PC-3 (cell line): ENCODE data around the gene CCDC158. TPM values are rescaled to one million over a fixed set of nuclear protein-coding genes. Genes with fewer than 3 reads are reported as not detected.
"Not testable (repeated sequence)": the region's sequence is repeated elsewhere in the genome, so short reads cannot be mapped to it uniquely, and the experiment has no call there.

Source experiments
- ATAC-seq: fragments of 200-7000 bp; cut with Tn5 transposase; 2 replicates; pipeline ENCODE4 v1.9.1; 2020; ENCODE audit warnings: mild to moderate bottlenecking, moderate library complexity
- BruUV-seq: library from RNA; stranded (reverse); fragments of 400-500 nt; replicated peaks from 2 replicates; lab custom pipeline; 2021; lab: Mats Ljungman, UMichigan
- CTCF ChIA-PET: fragments of 300-600 bp; sonication (Branson Sonifier 250); formaldehyde crosslinking; loops from one replicate; lab custom pipeline; 2022; ENCODE audit warnings: antibody characterized with exemption; lab: Charles Lee
- POLR2A ChIA-PET: fragments of 300-600 bp; sonication (Branson Sonifier 250); formaldehyde crosslinking; loops from one replicate; lab custom pipeline; 2022; ENCODE audit warnings: antibody characterized with exemption; ENCODE audit not compliant: unreplicated experiment; lab: Charles Lee
- DNase-seq: peaks from one replicate; pipeline ENCODE4 v3.0.0-alpha.2; 2015
- H2AFZ ChIP-seq: fragments of 300-600 bp; sonication (generic); 2 replicates; pipeline ENCODE4 v1.6.0; 2016; ENCODE audit warnings: antibody characterized with exemption, low read length
- H3F3A ChIP-seq: fragments of 300-600 bp; sonication (generic); one replicate; pipeline ENCODE4 v1.6.0; 2017; ENCODE audit warnings: antibody characterized with exemption, low read length, control low read depth, mild to moderate bottlenecking; ENCODE audit not compliant: unreplicated experiment
- H3K27ac ChIP-seq: fragments of 300-600 bp; sonication (generic); 2 replicates; pipeline ENCODE4 v1.5.1; 2016; ENCODE audit warnings: mild to moderate bottlenecking, low read length
- H3K27me3 ChIP-seq: fragments of 300-600 bp; sonication (generic); 2 replicates; pipeline ENCODE4 v1.6.1; 2016; ENCODE audit warnings: low read length, mixed read lengths
- H3K36me3 ChIP-seq: fragments of 300-600 bp; sonication (generic); 2 replicates; pipeline ENCODE4 v1.6.1; 2016; ENCODE audit warnings: low read depth, mixed run types, low read length, mixed read lengths
- H3K4me1 ChIP-seq: fragments of 300-600 bp; sonication (generic); 2 replicates; pipeline ENCODE4 v1.5.1; 2016; ENCODE audit warnings: low read length; ENCODE audit not compliant: insufficient read depth
- H3K4me2 ChIP-seq: fragments of 300-600 bp; sonication (generic); 2 replicates; pipeline ENCODE4 v1.6.0; 2016; ENCODE audit warnings: low read length
- H3K4me3 ChIP-seq: fragments of 300-600 bp; sonication (generic); 2 replicates; pipeline ENCODE4 v1.5.1; 2016; ENCODE audit warnings: mild to moderate bottlenecking, low read length, mixed read lengths
- H3K79me2 ChIP-seq: fragments of 300-600 bp; sonication (generic); 2 replicates; pipeline ENCODE4 v1.6.1; 2017; ENCODE audit warnings: low read length, mixed read lengths
- H3K9ac ChIP-seq: fragments of 300-600 bp; sonication (generic); 2 replicates; pipeline ENCODE4 v1.6.0; 2016; ENCODE audit warnings: mild to moderate bottlenecking, low read length
- H3K9me2 ChIP-seq: fragments of 300-600 bp; sonication (generic); replicated peaks from 2 replicates; pipeline ENCODE4 v1.6.1; 2016; ENCODE audit warnings: mixed run types, low read length, mixed read lengths
- H3K9me3 ChIP-seq: fragments of 300-600 bp; sonication (generic); 2 replicates; pipeline ENCODE4 v1.6.1; 2016; ENCODE audit warnings: low read length, mixed read lengths
- H4K20me1 ChIP-seq: fragments of 300-600 bp; sonication (generic); 2 replicates; pipeline ENCODE4 v1.6.1; 2016; ENCODE audit warnings: low read length, mixed read lengths
- EZH2 ChIP-seq: fragments of 300-600 bp; sonication (generic); IDR thresholded peaks from one replicate; pipeline ENCODE4 v1.6.1; 2017; ENCODE audit warnings: antibody characterized with exemption, mild to moderate bottlenecking, low read length; ENCODE audit not compliant: unreplicated experiment
- EZH2phosphoT487 ChIP-seq: fragments of 300-600 bp; sonication (generic); IDR thresholded peaks from 2 replicates; pipeline ENCODE4 v1.6.1; 2018; ENCODE audit warnings: mild to moderate bottlenecking, antibody characterized with exemption, low read length, borderline replicate concordance
- intact Hi-C: fragments of 100-400 bp; cut with micrococcal nuclease; formaldehyde crosslinking; loops from 2 replicates; pipeline ENCODE4 v1.9.0; 2023
- total RNA-seq: library from RNA; depleted of rRNA; stranded (reverse); fragments of >200 nt; gene quantifications from 2 replicates; pipeline ENCODE4 v1.2.3, GENCODE V29; 2014
- TF ChIP-seq, protein P1 (sequence below): fragments of 300-600 bp; sonication (generic); conservative IDR thresholded peaks from 2 replicates; pipeline ENCODE4 v1.5.1; 2017; ENCODE audit warnings: antibody characterized with exemption, low read depth, mild to moderate bottlenecking, low read length

CCDC158 gene
- total RNA-seq, 1 experiment from 2014 or later = not detected

DNA sequence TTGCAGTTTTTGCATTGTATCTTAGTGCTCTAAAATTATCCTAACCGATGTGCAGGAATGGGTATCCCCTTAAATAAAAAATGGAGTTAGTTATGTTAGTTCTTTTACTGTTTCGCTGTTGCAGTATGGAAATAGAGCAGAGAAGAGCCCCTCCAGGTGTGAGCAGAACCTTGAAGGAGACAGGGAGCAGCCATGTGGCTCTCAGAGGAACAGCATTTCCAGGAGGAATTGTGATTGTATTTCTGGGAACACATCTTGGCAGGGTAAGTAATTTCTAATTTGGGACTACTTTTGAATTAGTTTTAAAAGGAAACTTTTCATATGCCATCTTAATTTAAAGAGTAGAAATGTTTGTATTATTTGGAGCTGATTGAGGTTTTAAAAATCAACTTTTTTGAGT is 5.3 kb upstream of the CCDC158 start:
- ChIA-PET POLR2A (no interaction called here), CTCF (no interaction called here)
- no peaks in the 10 kb centered on the region for H4K20me1 ChIP-seq
- BruUV-seq = no TSS peak
- no peak overlapping the region for H2AFZ ChIP-seq
- ATAC-seq (peak; percentile 42; the same call in 1 of the 2 replicates), DNase-seq (peak; percentile 22)
- H3K9ac ChIP-seq = no peak overlapping the region
- H3K4me2 ChIP-seq = no peak overlapping the region
- no peak overlapping the region for H3K27ac ChIP-seq
- H3K79me2 ChIP-seq = no peaks in the 10 kb centered on the region
- H3K36me3 ChIP-seq = no peaks in the 10 kb centered on the region; the same call in 1 of the 2 replicates
- H3K9me2 ChIP-seq = no peaks in the 10 kb centered on the region
- no peak overlapping the region for H3K4me3 ChIP-seq
- TF ChIP-seq, protein P1, sequence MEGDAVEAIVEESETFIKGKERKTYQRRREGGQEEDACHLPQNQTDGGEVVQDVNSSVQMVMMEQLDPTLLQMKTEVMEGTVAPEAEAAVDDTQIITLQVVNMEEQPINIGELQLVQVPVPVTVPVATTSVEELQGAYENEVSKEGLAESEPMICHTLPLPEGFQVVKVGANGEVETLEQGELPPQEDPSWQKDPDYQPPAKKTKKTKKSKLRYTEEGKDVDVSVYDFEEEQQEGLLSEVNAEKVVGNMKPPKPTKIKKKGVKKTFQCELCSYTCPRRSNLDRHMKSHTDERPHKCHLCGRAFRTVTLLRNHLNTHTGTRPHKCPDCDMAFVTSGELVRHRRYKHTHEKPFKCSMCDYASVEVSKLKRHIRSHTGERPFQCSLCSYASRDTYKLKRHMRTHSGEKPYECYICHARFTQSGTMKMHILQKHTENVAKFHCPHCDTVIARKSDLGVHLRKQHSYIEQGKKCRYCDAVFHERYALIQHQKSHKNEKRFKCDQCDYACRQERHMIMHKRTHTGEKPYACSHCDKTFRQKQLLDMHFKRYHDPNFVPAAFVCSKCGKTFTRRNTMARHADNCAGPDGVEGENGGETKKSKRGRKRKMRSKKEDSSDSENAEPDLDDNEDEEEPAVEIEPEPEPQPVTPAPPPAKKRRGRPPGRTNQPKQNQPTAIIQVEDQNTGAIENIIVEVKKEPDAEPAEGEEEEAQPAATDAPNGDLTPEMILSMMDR = peak; percentile 48; the same call in 1 of the 2 replicates
- no peak for TF ChIP-seq EZH2phosphoT487
- no peaks in the 10 kb centered on the region for H3K27me3 ChIP-seq
- intact Hi-C loops = loop anchor here (1.0 kb wide), 1 partner anchor 246 kb away; no protein-coding TSS in a partner anchor
- H3K9me3 ChIP-seq = no peaks in the 10 kb centered on the region
- H3K4me1 ChIP-seq = no peaks in the 10 kb centered on the region
- H3F3A ChIP-seq = no peaks in the 10 kb centered on the region

DNA sequence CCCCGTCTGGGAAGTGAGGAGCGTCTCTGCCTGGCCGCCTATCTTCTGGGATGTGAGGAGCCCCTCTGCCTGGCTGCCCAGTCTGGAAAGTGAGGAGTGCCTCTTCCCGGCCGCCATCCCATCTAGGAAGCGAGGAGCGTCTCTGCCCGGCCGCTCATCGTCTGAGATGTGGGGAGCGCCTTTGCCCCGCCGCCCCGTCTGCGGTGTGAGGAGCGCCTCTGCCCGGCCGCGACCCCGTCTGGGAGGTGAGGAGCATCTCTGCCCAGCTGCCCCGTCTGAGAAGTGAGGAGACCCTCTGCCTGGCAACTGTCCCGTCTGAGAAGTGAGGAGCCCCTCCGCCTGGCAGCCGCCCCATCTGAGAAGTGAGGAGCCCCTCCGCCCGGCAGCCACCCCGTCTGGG is 2.2 kb upstream of the CCDC158 start:
- intact Hi-C loops, H3K9me2 ChIP-seq, H3K36me3 ChIP-seq, POLR2A ChIA-PET, H3K9ac ChIP-seq, ATAC-seq, H3K27me3 ChIP-seq, H3K4me3 ChIP-seq, H3K27ac ChIP-seq, H3F3A ChIP-seq, DNase-seq, CTCF ChIA-PET, H3K9me3 ChIP-seq, H2AFZ ChIP-seq, H3K4me1 ChIP-seq, H4K20me1 ChIP-seq, H3K4me2 ChIP-seq, H3K79me2 ChIP-seq, BruUV-seq: not testable (repeated sequence)

DNA sequence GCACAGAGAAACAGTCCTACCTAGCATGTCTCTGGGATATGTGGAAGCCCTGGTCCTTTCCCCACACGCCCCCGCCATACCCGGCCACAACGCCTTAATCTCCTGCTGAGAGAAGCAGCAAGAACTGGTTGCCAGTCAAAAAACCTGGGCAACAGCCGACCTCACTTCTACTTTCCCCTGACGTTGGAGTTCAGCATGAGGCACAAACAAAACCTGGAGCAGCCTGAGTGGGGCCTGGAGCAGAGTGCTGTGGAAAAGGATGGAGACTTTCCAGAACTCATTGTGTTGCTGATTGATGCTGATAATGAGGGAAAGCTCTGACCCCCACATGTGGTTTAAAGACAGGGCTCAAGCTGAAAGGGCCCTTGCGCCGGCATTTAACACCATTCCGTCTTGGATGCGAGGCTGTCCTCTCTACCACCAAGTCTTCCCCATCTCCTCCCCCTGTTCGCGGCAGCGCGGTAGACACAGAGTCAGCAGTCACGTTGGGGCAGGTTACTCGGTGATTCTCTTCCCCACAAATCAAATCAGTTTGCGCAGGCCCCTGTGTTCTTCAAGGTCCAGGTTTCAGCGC is 666 bp downstream of the CCDC158 start:
- Histone ChIP-seq H3K36me3 (no peaks in the 10 kb centered on the region), H3K4me2 (no peak overlapping the region), H2AFZ (no peak overlapping the region), H3F3A (no peaks in the 10 kb centered on the region), H3K27ac (no peak overlapping the region), H3K9me3 (no peaks in the 10 kb centered on the region), H3K9ac (no peak overlapping the region), H3K27me3 (no peaks in the 10 kb centered on the region), H3K79me2 (no peaks in the 10 kb centered on the region), H3K9me2 (no peaks in the 10 kb centered on the region), H4K20me1 (no peaks in the 10 kb centered on the region), H3K4me1 (no peaks in the 10 kb centered on the region), H3K4me3 (no peak overlapping the region)
- no TSS peak for BruUV-seq
- intact Hi-C loops = no loop called here
- no peak for TF ChIP-seq EZH2phosphoT487
- no peak for TF ChIP-seq EZH2
- TF ChIP-seq, protein P1 = no peak
- ATAC-seq (no peak), DNase-seq (no peak)
- ChIA-PET POLR2A (no interaction called here), CTCF (no interaction called here)
